ENCODE measurements around the gene ADA. TPM values are rescaled to one million over a fixed set of nuclear protein-coding genes. Genes with fewer than 3 reads are reported as not detected.
"Not testable (repeated sequence)": the region's sequence is repeated elsewhere in the genome, so short reads cannot be mapped to it uniquely, and the experiment has no call there.

ADA gene
- total RNA-seq, 2 experiments from 2014 or later = 103 to 107 TPM

- Mint-ChIP-seq H3K27me3 (no peaks in the 10 kb centered on the region), H3K27ac (no peak overlapping the region), H3K36me3 (ENCODE audit: low read depth) (peaks cover 2% of the 10 kb centered on the region), H3K4me1 (peaks cover 10% of the 10 kb centered on the region), H3K9me3 (peaks cover 8% of the 10 kb centered on the region), H3K4me3 (no peak overlapping the region)
- DNase-seq = no peak
- CTCF ChIA-PET = interaction anchor here (0.6 kb wide), 1 partner anchor 1178 kb away, joined by 3 read pairs; no protein-coding TSS in a partner anchor
- POLR2A ChIA-PET = no interaction called here
These were observed 38.3 kb upstream of the ADA start for GRCh38 chr20:44689809-44690208.

GRCh38 chr20:44688053-44688625 is 36.6 kb upstream of the ADA start:
- H3K36me3 Mint-ChIP-seq (ENCODE audit: low read depth) = peaks cover 2% of the 10 kb centered on the region
- peaks cover 8% of the 10 kb centered on the region for H3K9me3 Mint-ChIP-seq
- no peak overlapping the region for H3K4me3 Mint-ChIP-seq
- CTCF ChIA-PET = no interaction called here
- peaks cover 19% of the 10 kb centered on the region for H3K4me1 Mint-ChIP-seq
- POLR2A ChIA-PET = no interaction called here
- no peak for DNase-seq
- no peaks in the 10 kb centered on the region for H3K27me3 Mint-ChIP-seq
- H3K27ac Mint-ChIP-seq = no peak overlapping the region

DNA sequence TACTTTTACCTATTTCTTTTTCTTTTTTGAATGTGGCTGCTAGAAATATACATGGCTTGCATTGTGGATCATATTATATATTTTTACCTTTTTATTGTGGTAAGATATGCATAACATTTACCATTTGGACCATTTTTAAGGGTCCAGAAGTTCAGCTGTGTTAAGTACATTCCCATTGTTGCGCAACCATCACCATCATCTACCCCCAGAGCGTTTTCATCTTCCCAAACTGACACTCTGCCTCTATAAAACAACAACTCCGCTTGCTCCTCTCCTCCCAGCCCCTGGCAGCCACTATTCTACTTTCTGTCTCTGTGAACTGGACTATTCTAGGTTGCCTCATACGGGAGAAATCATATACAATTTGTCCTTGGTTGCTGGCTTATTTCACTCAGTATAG is 35.4 kb upstream of the ADA start:
- Mint-ChIP-seq H3K27me3 (no peaks in the 10 kb centered on the region), H3K27ac (no peak overlapping the region), H3K9me3 (peaks cover 3% of the 10 kb centered on the region), H3K4me3 (no peak overlapping the region), H3K36me3 (ENCODE audit: low read depth) (no peaks in the 10 kb centered on the region), H3K4me1 (peaks cover 19% of the 10 kb centered on the region)
- no peak for DNase-seq
- ChIA-PET CTCF (no interaction called here), POLR2A (no interaction called here)

DNA sequence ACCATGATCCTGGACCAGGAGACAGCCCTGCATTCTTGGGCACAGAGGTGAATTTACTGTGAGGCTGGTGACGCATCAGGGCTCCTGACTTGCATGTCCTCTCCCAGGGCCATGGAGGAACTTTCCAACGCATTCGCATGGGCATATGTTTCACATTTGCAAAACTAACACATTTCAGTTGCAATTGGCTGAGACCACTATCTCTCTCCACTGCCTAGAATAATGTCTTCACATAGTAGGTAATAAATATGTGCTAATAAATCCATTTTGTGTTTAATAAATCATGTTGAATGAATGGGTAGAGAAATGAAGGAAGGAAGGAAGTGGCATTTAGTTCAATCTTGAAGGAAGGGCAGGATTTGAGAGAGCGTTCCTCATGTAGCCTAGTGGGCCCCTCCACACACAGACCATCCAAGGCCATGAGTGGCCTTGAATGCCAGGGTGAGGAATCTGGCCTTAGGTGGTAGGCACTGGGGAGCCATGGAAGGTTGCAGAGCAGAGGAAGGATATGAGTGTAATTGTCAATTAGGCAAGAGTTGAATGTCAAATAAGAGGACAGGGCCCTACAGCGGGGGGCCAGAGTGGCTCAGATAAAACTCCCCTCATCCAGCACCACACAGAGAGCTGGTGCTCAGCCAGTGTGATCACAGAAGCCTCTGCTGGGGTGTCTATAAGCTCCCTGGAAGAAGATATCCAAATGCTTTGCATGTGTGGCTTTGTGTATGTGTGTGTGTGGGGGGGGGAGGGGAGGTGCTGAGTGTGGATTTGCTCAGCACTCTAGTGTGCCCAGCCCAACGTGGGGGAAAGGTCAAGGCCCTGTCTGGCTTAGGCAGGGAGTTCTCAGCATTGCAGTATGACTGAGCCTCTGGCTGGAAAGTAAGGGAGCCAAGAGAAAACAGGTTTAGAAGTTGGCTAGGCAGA is 32.8 kb upstream of the ADA start:
- no peaks in the 10 kb centered on the region for H3K27me3 Mint-ChIP-seq
- no peak overlapping the region for H3K4me3 Mint-ChIP-seq
- no peak overlapping the region for H3K27ac Mint-ChIP-seq
- H3K4me1 Mint-ChIP-seq = peaks cover 14% of the 10 kb centered on the region
- ChIA-PET CTCF (interaction anchor here (0.9 to 2.2 kb wide), 22 partner anchors 12 to 201 kb away, joined by 3 to 10 read pairs (median 4); partner anchors contain the start of genes ADA and YWHAB), POLR2A (interaction anchor here (0.6 kb wide), 1 partner anchor 74 kb away, joined by 3 read pairs; no protein-coding TSS in a partner anchor)
- H3K36me3 Mint-ChIP-seq (ENCODE audit: low read depth) = no peaks in the 10 kb centered on the region
- no peaks in the 10 kb centered on the region for H3K9me3 Mint-ChIP-seq
- DNase-seq = no peak

DNA sequence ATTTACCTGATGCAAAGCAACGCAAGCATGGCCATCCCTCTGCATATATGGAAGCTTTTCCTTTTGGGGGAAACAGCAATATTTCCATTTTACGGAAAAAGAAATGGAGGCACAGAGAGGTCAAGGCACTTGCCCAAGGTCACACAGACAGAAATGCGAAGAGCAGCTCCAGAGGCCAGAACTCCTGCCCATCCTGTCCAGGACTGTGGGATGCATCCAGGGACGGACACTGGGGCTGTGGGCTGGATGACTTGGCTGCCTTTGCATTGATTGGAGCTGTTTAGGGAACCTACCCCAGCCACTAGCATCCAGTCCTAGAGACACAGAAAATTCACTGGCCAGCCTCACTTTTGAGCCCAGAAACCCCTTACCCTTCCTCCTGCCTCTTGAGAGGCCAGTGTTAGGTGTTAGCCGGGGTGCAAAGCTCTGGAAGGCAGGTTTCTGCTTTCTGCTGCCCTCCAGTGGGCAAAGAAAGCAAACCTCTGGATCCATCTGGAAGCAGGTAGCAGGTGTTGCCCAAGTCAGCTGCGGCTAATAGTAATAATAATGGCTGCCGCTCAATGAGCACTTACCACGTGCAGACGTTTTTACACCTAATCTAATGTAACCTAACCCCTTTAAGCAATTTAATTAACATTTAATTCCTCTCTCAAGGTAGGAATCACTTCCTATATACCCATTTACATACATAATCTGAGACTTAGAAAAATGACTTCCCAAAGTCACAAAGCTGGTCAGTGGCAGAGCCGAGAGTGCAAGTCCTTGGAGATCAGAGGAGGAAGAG is 32.0 kb upstream of the ADA start:
- no peak overlapping the region for H3K27ac Mint-ChIP-seq
- H3K4me3 Mint-ChIP-seq = no peak overlapping the region
- peaks cover 14% of the 10 kb centered on the region for H3K4me1 Mint-ChIP-seq
- ChIA-PET CTCF (interaction anchor here (0.8 to 2.2 kb wide), 22 partner anchors 11 to 607 kb away, joined by 3 to 10 read pairs (median 4); no protein-coding TSS in a partner anchor), POLR2A (no interaction called here)
- no peaks in the 10 kb centered on the region for H3K27me3 Mint-ChIP-seq
- DNase-seq = peak; percentile 61
- no peaks in the 10 kb centered on the region for H3K36me3 Mint-ChIP-seq (ENCODE audit: low read depth)
- H3K9me3 Mint-ChIP-seq = no peaks in the 10 kb centered on the region

- H3K27ac Mint-ChIP-seq = no peak overlapping the region
- H3K9me3 Mint-ChIP-seq = no peaks in the 10 kb centered on the region
These were observed 30.5 kb upstream of the ADA start for GRCh38 chr20:44681796-44682566.

DNA sequence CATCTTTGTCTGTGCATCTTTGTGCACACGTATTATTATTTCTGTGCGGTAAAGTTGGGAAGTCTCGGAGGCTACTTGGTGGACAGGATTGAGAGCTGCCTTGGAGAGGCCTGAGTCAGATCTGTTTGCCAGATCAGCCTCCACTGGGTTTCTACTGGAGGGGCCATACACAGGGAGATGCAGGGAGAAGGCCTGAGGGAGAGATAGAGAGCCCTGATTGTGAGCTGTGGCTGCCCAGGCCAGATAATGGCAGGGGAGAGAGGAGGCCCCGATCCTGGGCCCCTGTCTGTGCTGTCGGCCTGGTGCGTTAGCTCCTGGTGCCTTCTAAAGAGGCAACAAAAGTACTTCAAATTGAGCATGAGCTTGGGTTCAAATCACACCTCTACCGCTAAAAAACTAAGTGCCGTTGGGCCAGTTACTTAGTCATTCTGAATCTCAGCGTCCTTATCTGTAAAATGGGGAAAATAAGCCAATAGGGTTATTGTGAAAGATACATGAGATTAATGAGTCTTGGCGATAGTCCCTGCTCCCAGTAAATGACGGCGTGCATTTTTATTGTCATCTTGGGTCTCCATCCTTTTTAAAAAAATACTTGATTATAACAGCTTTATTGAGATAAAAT is 27.6 kb upstream of the ADA start:
- no peak overlapping the region for H3K4me3 Mint-ChIP-seq
- ChIA-PET CTCF (interaction anchor here (1.5 kb wide), 1 partner anchor 30 kb away, joined by 3 read pairs; no protein-coding TSS in a partner anchor), POLR2A (no interaction called here)
- no peak overlapping the region for H3K27ac Mint-ChIP-seq
- H3K9me3 Mint-ChIP-seq = no peaks in the 10 kb centered on the region
- no peak for DNase-seq
- peaks cover 6% of the 10 kb centered on the region for H3K4me1 Mint-ChIP-seq
- H3K27me3 Mint-ChIP-seq = no peaks in the 10 kb centered on the region
- H3K36me3 Mint-ChIP-seq (ENCODE audit: low read depth) = no peaks in the 10 kb centered on the region

More at GRCh38 chr20:44681796-44682566, 30.5 kb upstream of the ADA start:
- Mint-ChIP-seq H3K27me3 (no peaks in the 10 kb centered on the region), H3K4me1 (peaks cover 14% of the 10 kb centered on the region), H3K4me3 (no peak overlapping the region), H3K36me3 (ENCODE audit: low read depth) (no peaks in the 10 kb centered on the region)
- ChIA-PET CTCF (interaction anchor here (1.2 to 2.0 kb wide), 4 partner anchors 30 to 210 kb away, joined by 3 to 10 read pairs (median 4); no protein-coding TSS in a partner anchor), POLR2A (interaction anchor here (1.3 kb wide), 1 partner anchor 10 kb away, joined by 3 read pairs; no protein-coding TSS in a partner anchor)
- DNase-seq = no peak

GRCh38 chr20:44678242-44678641 is 26.7 kb upstream of the ADA start:
- POLR2A ChIA-PET = no interaction called here
- no peak for DNase-seq
- Mint-ChIP-seq H3K27ac (no peak overlapping the region), H3K36me3 (ENCODE audit: low read depth) (no peaks in the 10 kb centered on the region), H3K4me1 (no peaks in the 10 kb centered on the region), H3K4me3 (no peak overlapping the region), H3K27me3 (no peaks in the 10 kb centered on the region), H3K9me3 (no peaks in the 10 kb centered on the region)
- CTCF ChIA-PET = interaction anchor here (0.6 kb wide), 1 partner anchor 1828 kb away, joined by 3 read pairs; no protein-coding TSS in a partner anchor

DNA sequence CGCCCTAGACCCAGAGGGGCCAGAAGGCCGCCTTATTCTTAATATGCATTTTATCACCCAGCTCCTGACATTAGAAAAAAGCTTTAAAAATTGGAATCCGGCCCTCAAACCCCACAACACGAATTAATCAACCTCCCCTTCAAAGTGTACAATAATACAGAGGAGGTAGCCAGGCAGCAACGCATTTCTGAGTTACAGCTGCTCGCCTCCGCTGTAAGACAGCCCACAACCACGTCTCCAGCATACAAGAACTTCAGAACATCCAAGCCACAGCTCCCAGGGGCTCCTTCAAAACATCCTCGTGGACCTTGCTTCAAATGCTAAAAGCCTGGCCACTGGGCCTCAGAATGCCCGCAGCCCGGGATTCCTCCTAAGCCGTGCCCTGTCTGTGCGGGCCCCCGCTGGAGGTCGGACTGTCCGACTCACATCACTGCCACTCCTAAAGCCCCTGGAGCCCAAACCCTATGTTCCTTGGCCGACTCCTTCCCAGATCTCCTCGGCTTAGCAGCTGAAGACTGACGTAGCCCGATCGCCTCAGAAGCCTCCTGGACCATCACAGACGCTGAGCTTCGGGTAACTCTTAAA is 20.9 kb upstream of the ADA start:
- not testable (repeated sequence) for H3K27ac Mint-ChIP-seq; H3K4me1 Mint-ChIP-seq; H3K36me3 Mint-ChIP-seq (ENCODE audit: low read depth); H3K9me3 Mint-ChIP-seq; H3K27me3 Mint-ChIP-seq; DNase-seq
- H3K4me3 Mint-ChIP-seq = peak overlapping the region; percentile 79
- CTCF ChIA-PET = interaction anchor here (1.1 to 1.7 kb wide), 4 partner anchors 11 to 29 kb away, joined by 3 to 7 read pairs (median 4); no protein-coding TSS in a partner anchor
- POLR2A ChIA-PET = interaction anchor here (0.6 kb wide), 1 partner anchor 10 kb away, joined by 3 read pairs; no protein-coding TSS in a partner anchor

- POLR2A ChIA-PET = interaction anchor here (0.6 kb wide), 1 partner anchor 10 kb away, joined by 3 read pairs; no protein-coding TSS in a partner anchor
- DNase-seq = peak; percentile 83
- H3K36me3 Mint-ChIP-seq (ENCODE audit: low read depth); H3K27me3 Mint-ChIP-seq; H3K4me1 Mint-ChIP-seq; H3K9me3 Mint-ChIP-seq; H3K27ac Mint-ChIP-seq: not testable (repeated sequence)
- H3K4me3 Mint-ChIP-seq = peak overlapping the region; percentile 79
- CTCF ChIA-PET = interaction anchor here (1.1 to 1.7 kb wide), 3 partner anchors 12 to 24 kb away, joined by 3 to 7 read pairs (median 3); no protein-coding TSS in a partner anchor
These were observed 20.0 kb upstream of the ADA start for GRCh38 chr20:44671541-44671940.

DNA sequence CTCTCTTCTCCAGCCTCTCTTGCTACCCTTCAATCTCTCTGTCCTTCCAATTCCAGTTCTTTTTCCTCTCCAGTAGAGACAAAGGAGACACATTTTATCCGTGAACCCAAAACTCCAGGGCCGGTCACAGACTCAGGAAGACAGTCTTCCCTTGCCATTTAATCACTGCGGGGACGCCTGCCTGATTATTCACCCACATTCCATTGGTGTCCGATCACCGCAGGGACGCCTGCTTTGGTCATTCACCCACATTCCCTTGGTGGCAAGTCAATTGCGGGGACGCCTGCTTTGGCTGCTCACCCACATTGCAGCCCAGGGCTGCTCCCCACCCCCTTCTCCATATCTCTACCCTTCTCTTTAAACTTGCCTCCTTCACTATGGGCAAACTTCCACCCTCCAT is 19.4 kb upstream of the ADA start:
- peak overlapping the region; percentile 79 for H3K4me3 Mint-ChIP-seq
- CTCF ChIA-PET; H3K27me3 Mint-ChIP-seq; H3K9me3 Mint-ChIP-seq; H3K36me3 Mint-ChIP-seq (ENCODE audit: low read depth); POLR2A ChIA-PET; H3K4me1 Mint-ChIP-seq; H3K27ac Mint-ChIP-seq; DNase-seq: not testable (repeated sequence)

All from activated CD4-positive, alpha-beta T cell treated with anti-CD3 and anti-CD28 coated beads, Interleukin-2, amount 10 ng/mL, durations not matched to agents 7 days and 5 days (primary cell).